GM18867 (cell line): ENCODE data around the gene SRGAP1.
"Not testable (repeated sequence)": the region's sequence is repeated elsewhere in the genome, so short reads cannot be mapped to it uniquely, and the experiment has no call there.

Experiments
- ATAC-seq: cut with Tn5 transposase; IDR thresholded peaks from one replicate; pipeline ENCODE4 v1.9.1; 2021; ENCODE audit warnings: mild to moderate bottlenecking, moderate library complexity; ENCODE audit not compliant: unreplicated experiment

Gene SRGAP1

GRCh38 chr12:64036414-64036813, 191.9 kb downstream of the SRGAP1 start:
- no peak for ATAC-seq

DNA sequence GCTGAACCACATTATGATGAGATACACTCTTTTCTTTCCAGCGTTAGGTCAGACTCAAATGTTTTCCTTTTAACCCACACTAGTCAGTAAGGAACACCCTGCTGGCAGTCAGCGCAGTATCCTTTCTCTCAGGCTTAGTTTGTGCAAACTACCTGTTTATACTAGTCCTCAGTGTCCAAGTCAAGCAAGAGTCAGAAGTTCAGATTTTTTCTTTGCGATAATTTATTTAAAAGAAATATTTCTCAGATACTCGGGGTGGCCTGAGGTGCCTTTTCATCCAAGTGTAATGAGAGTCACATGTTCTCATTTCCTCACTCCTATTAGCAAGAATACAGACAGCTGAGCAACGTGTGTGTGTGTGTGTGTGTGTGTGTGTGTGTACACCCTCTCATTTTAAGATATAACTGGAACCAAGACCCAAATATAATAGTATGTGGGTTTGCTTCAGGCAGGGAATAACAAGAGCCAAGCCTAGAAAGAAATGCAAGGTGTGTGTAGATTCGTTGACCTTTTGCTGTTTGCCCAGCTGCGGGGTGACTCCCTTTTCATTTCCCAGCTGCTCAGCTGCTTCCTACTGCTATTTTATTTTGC, 194.9 kb downstream of the SRGAP1 start:
- ATAC-seq: no peak

DNA sequence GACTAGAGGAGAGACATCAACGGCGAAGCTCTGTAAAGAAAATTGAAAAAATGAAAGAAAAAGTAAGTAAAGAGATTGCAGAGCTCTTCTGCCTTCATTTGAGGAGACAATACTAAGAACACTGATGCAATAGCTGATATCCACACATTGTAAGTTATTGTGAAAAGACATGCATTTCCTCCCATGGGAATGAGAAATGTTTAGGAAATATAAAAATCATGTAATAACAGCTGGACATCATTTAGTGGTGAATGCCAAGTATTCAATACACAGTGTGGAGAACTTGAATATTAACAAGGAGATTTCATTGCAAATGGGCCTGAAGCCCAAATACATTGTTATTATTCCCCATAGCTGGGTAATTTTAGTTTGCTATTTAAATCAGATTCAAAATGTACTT, 198.4 kb downstream of the SRGAP1 start:
- ATAC-seq: no peak

GRCh38 chr12:64044191-64044590, 199.7 kb downstream of the SRGAP1 start:
- no peak for ATAC-seq

GRCh38 chr12:64051057-64051456, 206.6 kb downstream of the SRGAP1 start:
- ATAC-seq: no peak

DNA sequence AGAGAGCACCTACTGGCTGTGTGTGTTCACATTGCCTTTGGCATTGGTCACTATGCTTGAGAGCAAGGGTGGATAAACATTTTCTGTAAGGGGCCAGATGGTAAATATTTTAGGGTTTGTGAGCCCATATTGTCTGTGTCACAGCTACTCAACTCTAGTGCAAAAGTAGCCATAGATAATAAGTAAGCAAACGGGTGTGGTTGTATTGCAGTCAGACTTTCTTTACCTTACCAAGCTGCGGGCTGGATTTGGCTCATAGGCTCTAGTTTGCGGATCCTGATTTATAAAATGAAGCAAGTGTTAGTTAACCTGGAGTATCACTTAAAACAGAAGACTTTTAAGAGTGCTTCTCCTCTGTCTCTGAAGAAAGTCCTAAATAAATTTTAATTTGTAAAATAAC, 208.6 kb downstream of the SRGAP1 start:
- ATAC-seq: no peak

DNA sequence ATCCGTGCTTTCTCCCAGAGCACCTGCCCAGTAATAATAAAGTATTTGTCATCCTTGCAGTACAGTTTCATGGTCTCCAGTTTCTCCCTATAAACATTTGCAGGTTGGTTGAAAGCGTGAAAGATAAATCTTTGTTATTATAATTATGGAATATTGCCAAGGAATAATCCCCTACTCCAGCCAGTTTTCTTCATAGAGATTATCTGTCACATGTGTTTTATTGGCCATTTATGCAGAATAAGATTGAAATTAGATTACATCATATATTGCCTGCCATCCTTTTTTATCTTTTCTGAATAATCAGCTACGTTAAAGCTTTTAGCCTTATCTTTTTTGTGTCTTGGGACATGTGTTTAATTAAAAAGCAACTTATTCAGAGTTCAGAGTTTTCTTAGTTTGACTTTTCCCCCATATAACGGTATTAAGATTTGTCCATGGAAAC, 209.6 kb downstream of the SRGAP1 start:
- ATAC-seq: no peak

DNA sequence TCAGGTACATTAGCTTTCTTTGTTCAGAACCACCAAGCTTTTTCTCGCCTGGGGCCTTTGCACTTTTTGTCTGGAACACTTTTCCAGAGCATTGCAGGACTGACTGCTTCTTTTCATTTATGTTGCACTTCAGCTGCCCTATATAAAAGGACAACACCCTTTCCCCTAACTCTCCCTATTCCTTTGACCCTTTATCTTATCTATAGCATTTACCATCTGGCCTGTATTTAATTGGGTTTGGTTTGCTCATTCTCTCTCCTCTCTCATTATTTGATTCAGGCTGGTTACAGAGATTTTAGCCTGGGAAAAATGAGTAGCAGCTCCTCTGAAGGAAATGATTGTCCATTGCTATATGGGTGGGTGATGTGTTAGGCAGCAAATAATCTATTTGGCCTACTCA, 212.2 kb downstream of the SRGAP1 start:
- ATAC-seq: no peak

DNA sequence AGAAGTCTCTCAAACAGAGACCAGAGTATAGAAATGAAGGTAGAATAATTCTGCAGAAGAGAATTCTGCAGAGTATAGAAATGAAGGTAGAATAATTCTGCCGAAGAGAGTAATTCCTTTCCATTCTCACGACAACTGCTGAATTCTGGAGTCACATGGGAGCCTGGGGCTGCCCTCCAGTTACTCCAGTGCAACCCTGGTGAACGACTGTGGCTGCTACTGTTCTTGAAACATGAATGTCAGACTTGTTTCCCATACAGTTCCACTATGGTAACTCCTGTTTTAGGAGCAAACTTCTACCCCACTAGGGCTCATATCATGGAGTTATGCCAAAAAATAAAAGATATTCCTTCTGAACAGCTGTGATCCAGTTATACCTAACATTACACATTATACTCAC, 213.2 kb downstream of the SRGAP1 start:
- ATAC-seq: no peak

- ATAC-seq: no peak
Measured at GRCh38 chr12:64058541-64059265, 214.2 kb downstream of the SRGAP1 start.

GRCh38 chr12:64059685-64060084, 215.2 kb downstream of the SRGAP1 start:
- ATAC-seq: no peak

DNA sequence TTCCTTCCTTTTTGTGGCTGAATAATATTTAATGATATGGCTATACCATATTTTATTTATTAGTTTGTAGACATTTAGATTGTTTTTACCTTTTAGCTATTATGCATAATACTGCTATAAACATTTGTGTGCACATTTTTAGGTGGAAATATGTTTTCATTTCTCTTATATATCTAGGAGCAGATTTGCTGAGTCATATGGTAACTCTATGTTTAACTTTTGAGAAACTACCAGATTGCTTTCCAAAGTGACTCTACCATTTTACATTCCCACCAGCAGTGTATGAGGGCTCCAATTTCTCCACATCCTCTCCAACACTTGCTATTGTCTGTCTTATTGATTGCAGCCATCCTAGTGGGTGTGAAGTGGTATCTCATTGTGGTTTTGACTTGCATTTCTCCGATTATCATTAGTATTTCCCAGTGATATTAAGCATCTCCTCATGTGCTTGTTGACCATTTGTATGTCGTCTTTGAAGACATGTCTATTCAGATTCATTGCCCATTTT, 217.4 kb downstream of the SRGAP1 start:
- ATAC-seq: no peak

- no peak for ATAC-seq
Measured at GRCh38 chr12:64063121-64063520, 218.6 kb downstream of the SRGAP1 start.

- no peak for ATAC-seq
Measured at GRCh38 chr12:64064240-64064639, 219.7 kb downstream of the SRGAP1 start.

DNA sequence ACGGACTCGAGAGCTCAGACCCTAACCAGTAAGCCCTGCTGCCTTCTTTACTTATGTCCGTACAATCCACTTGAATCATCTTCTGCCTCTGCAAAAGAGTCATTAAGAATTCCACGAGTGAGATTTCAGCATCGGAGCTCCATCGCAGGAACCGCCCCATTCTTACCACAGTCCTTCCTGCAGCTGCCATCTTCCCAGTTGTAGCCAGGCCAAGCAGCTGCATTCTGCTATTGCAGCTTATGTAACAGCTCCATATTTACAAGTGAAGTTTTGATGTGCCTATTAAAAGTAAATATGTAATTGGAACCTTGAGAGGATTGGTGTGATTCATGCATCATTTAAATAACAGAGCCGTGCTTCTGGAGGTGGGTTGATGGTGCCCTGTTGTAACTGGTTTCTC, 220.2 kb downstream of the SRGAP1 start:
- ATAC-seq: no peak

DNA sequence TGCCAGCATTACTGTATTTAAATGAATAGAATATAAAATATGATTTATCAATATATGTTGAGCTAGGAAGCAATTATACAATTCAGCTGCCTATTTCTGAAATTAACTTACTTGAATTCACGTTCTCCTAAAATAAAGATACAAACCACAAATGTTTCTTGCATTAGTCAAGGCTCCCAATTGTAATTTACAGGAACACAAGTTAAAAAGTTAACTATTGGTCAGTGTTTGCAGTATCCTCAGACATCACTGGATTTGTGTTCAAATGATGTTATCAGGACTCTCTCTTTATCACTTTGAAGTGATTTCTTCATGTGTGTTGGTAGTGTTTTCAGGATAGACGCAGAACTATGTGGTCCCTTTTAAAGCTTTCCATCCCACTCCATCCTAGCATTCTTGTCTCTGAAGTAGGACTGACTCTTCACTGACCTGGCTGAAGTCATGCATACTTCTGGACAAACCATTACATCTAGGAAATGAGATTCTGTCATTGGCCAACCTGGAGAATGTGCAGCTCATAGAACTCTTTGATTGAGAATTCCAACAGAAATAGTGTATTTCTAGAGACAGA, 221.5 kb downstream of the SRGAP1 start:
- no peak for ATAC-seq

DNA sequence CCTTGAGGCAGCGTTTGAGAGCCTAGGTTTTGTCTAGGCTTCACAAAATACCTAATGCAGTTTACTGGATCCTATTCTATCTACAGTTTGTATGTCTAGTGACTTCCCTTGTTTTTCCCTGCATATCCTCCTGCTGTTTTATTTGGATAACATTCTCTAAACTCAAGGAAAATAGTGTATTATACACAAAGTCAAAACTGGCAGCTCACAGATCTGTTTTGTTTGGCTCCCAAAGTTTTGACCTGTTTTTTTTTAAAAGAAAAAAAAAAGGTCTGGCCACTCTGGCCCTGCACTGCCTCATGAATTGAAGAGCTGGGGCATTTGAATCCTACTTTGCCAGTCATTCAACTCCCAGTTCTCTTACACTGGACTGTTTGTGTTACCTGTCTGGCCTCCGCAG, 222.3 kb downstream of the SRGAP1 start:
- no peak for ATAC-seq

GRCh38 chr12:64070454-64070853, 226.0 kb downstream of the SRGAP1 start:
- no peak for ATAC-seq

GRCh38 chr12:64072916-64073575, 228.5 kb downstream of the SRGAP1 start:
- ATAC-seq: no peak

GRCh38 chr12:64076565-64076964, 232.1 kb downstream of the SRGAP1 start:
- ATAC-seq: not testable (repeated sequence)

DNA sequence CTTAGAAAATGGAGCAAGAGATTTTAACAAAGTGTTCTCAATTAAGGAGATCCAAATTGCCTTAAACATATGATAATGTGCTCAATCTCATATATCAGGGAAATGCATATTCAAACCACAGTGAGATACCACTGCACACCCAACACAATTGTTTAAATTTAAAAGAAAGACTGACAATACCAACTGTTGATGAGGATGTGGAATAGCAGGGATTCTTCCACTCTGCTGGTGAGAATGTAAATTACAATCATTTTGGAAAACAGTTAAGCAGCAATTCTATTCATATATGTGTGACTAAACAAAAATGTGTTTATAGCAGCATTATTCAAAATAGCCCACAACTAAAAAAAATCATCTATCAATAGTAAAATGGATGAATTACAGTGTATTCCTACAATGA, 233.4 kb downstream of the SRGAP1 start:
- no peak for ATAC-seq
